GM23248 (cell line): ENCODE measurements around the gene ZNF367.

Experiments
- EZH2 ChIP-seq: fragments of 200-600 bp; sonication (generic); IDR thresholded peaks from 2 replicates; pipeline ENCODE4 v1.6.1; 2018; ENCODE audit warnings: antibody characterized with exemption, mild to moderate bottlenecking; ENCODE audit not compliant: insufficient read depth, poor library complexity, severe bottlenecking
- EZH2phosphoT487 ChIP-seq: fragments of 200-600 bp; sonication (generic); IDR thresholded peaks from 2 replicates; pipeline ENCODE4 v1.6.1; 2018; ENCODE audit warnings: antibody characterized with exemption, moderate library complexity, mild to moderate bottlenecking, low read depth; ENCODE audit not compliant: insufficient read depth

DNA sequence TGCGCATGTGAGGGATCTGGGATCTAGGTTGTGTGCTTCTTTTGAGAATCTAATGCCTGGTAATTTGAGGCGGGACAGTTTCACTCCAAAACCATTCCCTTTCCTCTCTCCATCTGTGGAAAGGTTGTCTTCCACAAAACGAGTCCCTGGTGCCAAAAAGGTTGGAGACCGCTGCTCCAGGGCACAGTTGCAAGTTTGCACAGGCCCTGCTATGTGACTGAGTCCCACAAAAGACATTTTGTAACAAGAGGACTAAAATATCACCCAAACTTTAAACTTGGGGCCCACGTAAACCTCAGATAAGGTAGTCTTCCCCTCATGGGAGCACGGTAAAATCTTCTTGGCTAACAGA lies 5.8 kb upstream of the ZNF367 start:
- no peak for TF ChIP-seq EZH2
- no peak for TF ChIP-seq EZH2phosphoT487
